HG03571 (cell line): ENCODE results near the gene ARTN.

Source experiments
- ATAC-seq: cut with Tn5 transposase; IDR thresholded peaks from one replicate; pipeline ENCODE4 v1.9.1; 2021; ENCODE audit not compliant: unreplicated experiment

Gene ARTN

GRCh38 chr1:43969416-43969745 is 35.8 kb downstream of the ARTN start:
- no peak for ATAC-seq

GRCh38 chr1:43969746-43970466 is 36.3 kb downstream of the ARTN start, which contains the start of gene DPH2:
TSS of gene DPH2 (plus strand) at chr1:43970010. CDS start at chr1:43970176, 166 bp downstream.
- peak; percentile 65 for ATAC-seq

GRCh38 chr1:43970502-43970901 is 36.9 kb downstream of the ARTN start:
- ATAC-seq = no peak

- ATAC-seq = no peak
These were observed 37.3 kb downstream of the ARTN start for GRCh38 chr1:43970911-43971310.

- no peak for ATAC-seq
These were observed 37.9 kb downstream of the ARTN start for GRCh38 chr1:43971336-43971980.

GRCh38 chr1:43973981-43974442 is 40.4 kb downstream of the ARTN start:
- ATAC-seq = no peak

GRCh38 chr1:43974443-43975248 is 41.0 kb downstream of the ARTN start, which contains the start of gene ATP6V0B:
TSS of gene ATP6V0B (plus strand) at chr1:43974960. CDS start at chr1:43975041, 81 bp downstream.
- ATAC-seq = peak; percentile 61

- peak; percentile 8 for ATAC-seq
These were observed 41.8 kb downstream of the ARTN start for GRCh38 chr1:43975249-43975961.

- ATAC-seq = no peak
These were observed 42.4 kb downstream of the ARTN start for GRCh38 chr1:43976045-43976444.

GRCh38 chr1:43976890-43977289 is 43.3 kb downstream of the ARTN start:
- ATAC-seq = no peak

- no peak for ATAC-seq
These were observed 44.0 kb downstream of the ARTN start for GRCh38 chr1:43977376-43978263.

GRCh38 chr1:43978264-43978550 is 44.6 kb downstream of the ARTN start:
- ATAC-seq = no peak

- no peak for ATAC-seq
These were observed 45.1 kb downstream of the ARTN start, which contains the start of gene B4GALT2 for GRCh38 chr1:43978551-43979260. TSS of gene B4GALT2 (plus strand) at chr1:43979210. CDS start at chr1:43981161, 1,951 bp downstream.

- ATAC-seq = no peak
These were observed 45.6 kb downstream of the ARTN start for GRCh38 chr1:43979261-43979527.

GRCh38 chr1:43979528-43980254 is 46.1 kb downstream of the ARTN start:
- no peak for ATAC-seq

GRCh38 chr1:43980255-43981134 is 46.9 kb downstream of the ARTN start:
- no peak for ATAC-seq

- ATAC-seq = no peak
These were observed 47.5 kb downstream of the ARTN start for GRCh38 chr1:43981135-43981491.

- no peak for ATAC-seq
These were observed 48.0 kb downstream of the ARTN start for GRCh38 chr1:43981636-43982035.
